A673 (cell line): ENCODE data around the gene STAB2.

ENCODE experiments used
- EZH2 ChIP-seq: fragments of 200-600 bp; sonication (generic); IDR thresholded peaks from 2 replicates; pipeline ENCODE4 v1.6.1; 2017; ENCODE audit warnings: borderline replicate concordance, low read depth, mild to moderate bottlenecking, mixed read lengths, antibody characterized with exemption, low read length; ENCODE audit not compliant: poor library complexity, severe bottlenecking
- TF ChIP-seq, protein P1 (sequence below): fragments of 300-800, 200-600 bp; sonication (generic); conservative IDR thresholded peaks from 2 replicates; pipeline ENCODE4 v1.5.1; 2017; ENCODE audit warnings: low read depth, mild to moderate bottlenecking, antibody characterized with exemption, low read length, moderate library complexity, mixed read lengths

DNA sequence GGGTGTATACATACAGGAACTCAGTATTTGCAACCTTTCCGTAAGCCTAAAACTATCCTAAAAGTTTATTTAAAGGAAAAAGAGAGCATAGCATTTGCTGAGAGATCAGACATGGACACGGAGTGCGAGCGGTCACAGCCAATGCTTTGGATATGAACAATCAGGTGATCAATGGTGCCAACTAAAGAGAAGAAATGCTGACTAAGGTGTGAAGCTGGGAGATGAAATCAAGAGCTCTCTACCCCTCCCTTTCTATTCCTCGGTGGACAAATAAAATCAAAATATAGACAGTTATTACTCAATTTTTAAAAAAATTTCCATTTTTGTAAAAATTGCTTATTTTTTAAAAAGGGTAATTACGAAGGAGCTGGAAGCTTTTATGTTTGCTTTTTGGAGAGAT, 224.7 kb downstream of the STAB2 start:
- no peak for TF ChIP-seq EZH2
- TF ChIP-seq, protein P1, sequence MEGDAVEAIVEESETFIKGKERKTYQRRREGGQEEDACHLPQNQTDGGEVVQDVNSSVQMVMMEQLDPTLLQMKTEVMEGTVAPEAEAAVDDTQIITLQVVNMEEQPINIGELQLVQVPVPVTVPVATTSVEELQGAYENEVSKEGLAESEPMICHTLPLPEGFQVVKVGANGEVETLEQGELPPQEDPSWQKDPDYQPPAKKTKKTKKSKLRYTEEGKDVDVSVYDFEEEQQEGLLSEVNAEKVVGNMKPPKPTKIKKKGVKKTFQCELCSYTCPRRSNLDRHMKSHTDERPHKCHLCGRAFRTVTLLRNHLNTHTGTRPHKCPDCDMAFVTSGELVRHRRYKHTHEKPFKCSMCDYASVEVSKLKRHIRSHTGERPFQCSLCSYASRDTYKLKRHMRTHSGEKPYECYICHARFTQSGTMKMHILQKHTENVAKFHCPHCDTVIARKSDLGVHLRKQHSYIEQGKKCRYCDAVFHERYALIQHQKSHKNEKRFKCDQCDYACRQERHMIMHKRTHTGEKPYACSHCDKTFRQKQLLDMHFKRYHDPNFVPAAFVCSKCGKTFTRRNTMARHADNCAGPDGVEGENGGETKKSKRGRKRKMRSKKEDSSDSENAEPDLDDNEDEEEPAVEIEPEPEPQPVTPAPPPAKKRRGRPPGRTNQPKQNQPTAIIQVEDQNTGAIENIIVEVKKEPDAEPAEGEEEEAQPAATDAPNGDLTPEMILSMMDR = no peak
